ENCODE results near the gene CDC42BPA.
"Not testable (repeated sequence)": the region's sequence is repeated elsewhere in the genome, so short reads cannot be mapped to it uniquely, and the experiment has no call there.

CDC42BPA gene

DNA sequence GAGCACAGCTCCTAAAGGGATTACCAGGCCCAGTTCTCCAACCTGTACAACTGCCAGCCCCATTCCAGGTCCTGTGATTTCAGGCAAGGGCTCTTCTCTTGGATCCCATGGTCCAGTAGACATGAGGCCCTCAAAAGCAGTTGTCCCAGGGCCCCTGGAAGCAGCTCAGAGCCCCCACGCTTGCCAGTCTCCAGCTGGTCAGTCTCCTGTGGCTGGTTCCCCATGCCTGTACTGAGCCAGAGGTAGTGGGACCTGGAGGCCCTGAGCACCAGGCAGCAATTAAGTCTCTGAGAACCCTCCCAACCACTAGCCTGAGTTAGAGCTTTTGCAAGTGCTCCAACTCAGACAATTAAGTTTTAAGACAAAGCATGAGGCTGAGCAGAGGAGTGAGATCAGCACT, 36.9 kb downstream of the CDC42BPA start:
- H3K4me1 ChIP-seq (ENCODE audit: control insufficient read depth, insufficient read depth, low read length, poor library complexity, severe bottlenecking), result no peaks in the 10 kb centered on the region
- H3K4me3 ChIP-seq (ENCODE audit: extremely low read depth, insufficient read depth, low read length, poor library complexity, severe bottlenecking), result no peak overlapping the region
- WGBS, 2 experiments (ENCODE audit: insufficient coverage in 2 of 2), result 90 to 100% methylated on average over 1 of the region's 1 CpG
- no peak overlapping the region for H3K27ac ChIP-seq (ENCODE audit: low read depth, low read length, severe bottlenecking)
- peaks cover 14% of the 10 kb centered on the region for H3K9me3 ChIP-seq (ENCODE audit: control insufficient read depth, low read length)
- peaks cover 33% of the 10 kb centered on the region for H3K36me3 ChIP-seq (ENCODE audit: control insufficient read depth, insufficient read depth, low read length)

DNA sequence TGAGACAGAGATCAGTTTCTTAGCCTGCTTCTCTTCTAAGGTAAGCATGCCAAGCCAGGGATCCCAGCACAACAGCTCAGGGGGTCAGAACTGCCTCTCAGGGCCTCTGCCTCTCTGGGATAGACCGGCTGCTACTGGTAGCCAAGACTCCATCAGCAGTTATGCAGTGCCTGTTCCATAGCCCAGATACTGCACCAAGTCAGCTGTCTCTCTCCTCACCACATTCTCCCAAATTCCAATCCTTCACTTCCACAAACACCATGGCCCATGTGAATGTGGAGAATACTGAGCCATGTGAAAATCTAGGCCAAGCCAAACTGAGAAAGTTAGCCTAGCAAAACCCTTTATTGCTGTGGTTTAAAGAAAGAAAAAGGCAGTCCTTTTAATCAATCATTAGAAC, 37.5 kb downstream of the CDC42BPA start:
- 100% methylated on average over 1 of the region's 1 CpG for WGBS, 2 experiments (ENCODE audit: insufficient coverage in 2 of 2)
- peaks cover 9% of the 10 kb centered on the region for H3K9me3 ChIP-seq (ENCODE audit: control insufficient read depth, low read length)
- H3K27ac ChIP-seq (ENCODE audit: low read depth, low read length, severe bottlenecking), result no peak overlapping the region

DNA sequence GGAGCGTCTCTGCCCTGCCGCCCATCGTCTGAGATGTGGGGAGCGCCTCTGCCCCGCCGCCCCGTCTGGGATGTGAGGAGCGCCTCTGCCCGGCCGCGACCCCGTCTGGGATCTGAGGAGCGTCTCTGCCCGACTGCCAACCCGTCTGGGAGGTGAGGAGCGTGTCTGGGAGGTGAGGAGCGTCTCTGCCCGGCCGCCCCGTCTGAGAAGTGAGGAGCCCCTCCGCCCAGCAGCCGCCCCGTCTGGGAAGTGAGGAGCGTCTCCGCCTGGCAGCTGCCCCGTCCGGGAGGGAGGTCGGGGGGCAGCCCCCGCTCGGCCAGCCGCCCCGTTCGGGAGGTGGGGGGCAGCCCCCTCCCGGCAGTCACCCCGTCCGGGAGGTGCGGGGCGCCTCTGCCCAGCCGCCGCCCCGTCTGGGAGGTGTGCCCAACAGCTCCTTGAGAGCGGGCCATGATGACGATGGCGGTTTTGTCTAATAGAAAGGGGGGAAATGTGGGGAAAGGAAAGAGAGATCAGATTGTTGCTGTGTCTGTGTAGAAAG, 42.1 kb downstream of the CDC42BPA start:
- H3K4me3 ChIP-seq (ENCODE audit: extremely low read depth, insufficient read depth, low read length, poor library complexity, severe bottlenecking); H3K9me3 ChIP-seq (ENCODE audit: control insufficient read depth, low read length); H3K27ac ChIP-seq (ENCODE audit: low read depth, low read length, severe bottlenecking); H3K36me3 ChIP-seq (ENCODE audit: control insufficient read depth, insufficient read depth, low read length); H3K4me1 ChIP-seq (ENCODE audit: control insufficient read depth, insufficient read depth, low read length, poor library complexity, severe bottlenecking): not testable (repeated sequence)
- WGBS, 2 experiments (ENCODE audit: insufficient coverage in 2 of 2), result 97 to 98% methylated on average over 22 to 31 of the region's 44 CpGs

More for the DNA sequence above, 37.5 kb downstream of the CDC42BPA start:
- Histone ChIP-seq H3K4me3 (ENCODE audit: extremely low read depth, insufficient read depth, low read length, poor library complexity, severe bottlenecking) (no peak overlapping the region), H3K4me1 (ENCODE audit: control insufficient read depth, insufficient read depth, low read length, poor library complexity, severe bottlenecking) (no peaks in the 10 kb centered on the region), H3K36me3 (ENCODE audit: control insufficient read depth, insufficient read depth, low read length) (peaks cover 27% of the 10 kb centered on the region)

DNA sequence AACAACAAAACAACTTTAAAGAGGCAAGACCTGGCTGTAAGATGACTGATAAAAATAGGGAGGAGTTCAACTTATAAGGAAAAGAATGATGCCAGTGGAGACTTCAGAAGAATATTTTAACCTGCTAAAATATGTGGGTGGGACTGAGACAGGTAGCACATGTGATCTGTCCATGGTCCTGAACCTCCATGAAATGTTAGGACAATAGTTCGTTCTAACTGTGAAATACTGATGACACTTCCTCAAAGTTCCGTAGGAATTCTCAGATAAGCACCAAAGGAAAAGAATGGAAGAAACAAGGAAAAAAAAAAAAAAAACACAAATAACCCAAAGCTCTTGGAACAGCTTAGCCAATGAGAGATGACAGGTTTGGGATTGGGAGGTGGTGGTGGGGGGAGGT, 44.7 kb downstream of the CDC42BPA start:
- Histone ChIP-seq H3K4me3 (ENCODE audit: extremely low read depth, insufficient read depth, low read length, poor library complexity, severe bottlenecking) (no peak overlapping the region), H3K9me3 (ENCODE audit: control insufficient read depth, low read length) (no peaks in the 10 kb centered on the region), H3K27ac (ENCODE audit: low read depth, low read length, severe bottlenecking) (no peak overlapping the region), H3K36me3 (ENCODE audit: control insufficient read depth, insufficient read depth, low read length) (no peaks in the 10 kb centered on the region), H3K4me1 (ENCODE audit: control insufficient read depth, insufficient read depth, low read length, poor library complexity, severe bottlenecking) (no peaks in the 10 kb centered on the region)
- WGBS, 2 experiments (ENCODE audit: insufficient coverage in 2 of 2), result no CpG with 5 or more reads among the region's 2 CpGs

DNA sequence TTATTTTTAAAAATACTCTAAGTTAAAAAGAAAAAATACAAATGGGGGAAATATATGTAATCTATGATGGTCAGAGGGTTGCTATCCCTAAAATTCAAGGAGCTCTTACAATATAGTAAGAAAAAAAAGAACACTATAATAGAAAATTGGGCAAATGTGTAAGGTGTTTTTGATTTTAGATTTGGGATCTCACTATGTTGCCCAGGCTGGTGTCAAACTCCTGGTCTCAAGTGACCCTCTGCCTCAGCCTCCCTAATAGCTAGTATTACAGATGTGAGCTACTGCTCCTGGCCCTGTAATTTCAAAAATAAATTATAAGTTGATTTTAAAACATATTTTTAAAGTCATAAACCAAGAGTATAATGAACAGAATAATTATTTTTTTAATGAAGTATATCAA, 45.9 kb downstream of the CDC42BPA start:
- H3K27ac ChIP-seq (ENCODE audit: low read depth, low read length, severe bottlenecking), result no peak overlapping the region
- no peaks in the 10 kb centered on the region for H3K9me3 ChIP-seq (ENCODE audit: control insufficient read depth, low read length)
- no peaks in the 10 kb centered on the region for H3K36me3 ChIP-seq (ENCODE audit: control insufficient read depth, insufficient read depth, low read length)
- no peak overlapping the region for H3K4me3 ChIP-seq (ENCODE audit: extremely low read depth, insufficient read depth, low read length, poor library complexity, severe bottlenecking)
- H3K4me1 ChIP-seq (ENCODE audit: control insufficient read depth, insufficient read depth, low read length, poor library complexity, severe bottlenecking), result no peaks in the 10 kb centered on the region

DNA sequence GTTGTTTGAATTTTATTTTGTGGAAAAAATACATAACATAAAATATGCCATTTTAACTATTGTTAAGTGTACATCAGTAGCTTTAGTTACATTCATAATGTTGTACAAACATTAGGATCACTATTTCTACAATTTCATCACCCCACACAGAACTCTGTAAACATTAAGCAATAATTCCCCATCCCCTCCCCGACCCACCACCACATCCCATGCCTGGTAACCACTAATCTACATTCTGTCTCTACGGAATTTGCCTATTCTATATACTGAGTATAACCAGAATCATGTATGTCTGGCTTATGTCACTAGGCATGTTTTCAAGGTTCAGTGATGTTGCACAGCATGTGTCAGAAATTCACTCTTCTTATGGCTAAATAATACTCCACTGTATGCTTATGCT, 47.7 kb downstream of the CDC42BPA start:
- Histone ChIP-seq H3K27ac (ENCODE audit: low read depth, low read length, severe bottlenecking) (no peak overlapping the region), H3K4me3 (ENCODE audit: extremely low read depth, insufficient read depth, low read length, poor library complexity, severe bottlenecking) (no peak overlapping the region), H3K4me1 (ENCODE audit: control insufficient read depth, insufficient read depth, low read length, poor library complexity, severe bottlenecking) (no peaks in the 10 kb centered on the region), H3K9me3 (ENCODE audit: control insufficient read depth, low read length) (no peaks in the 10 kb centered on the region), H3K36me3 (ENCODE audit: control insufficient read depth, insufficient read depth, low read length) (no peaks in the 10 kb centered on the region)
- WGBS, 2 experiments (ENCODE audit: insufficient coverage in 2 of 2), result no CpG with 5 or more reads among the region's 2 CpGs

DNA sequence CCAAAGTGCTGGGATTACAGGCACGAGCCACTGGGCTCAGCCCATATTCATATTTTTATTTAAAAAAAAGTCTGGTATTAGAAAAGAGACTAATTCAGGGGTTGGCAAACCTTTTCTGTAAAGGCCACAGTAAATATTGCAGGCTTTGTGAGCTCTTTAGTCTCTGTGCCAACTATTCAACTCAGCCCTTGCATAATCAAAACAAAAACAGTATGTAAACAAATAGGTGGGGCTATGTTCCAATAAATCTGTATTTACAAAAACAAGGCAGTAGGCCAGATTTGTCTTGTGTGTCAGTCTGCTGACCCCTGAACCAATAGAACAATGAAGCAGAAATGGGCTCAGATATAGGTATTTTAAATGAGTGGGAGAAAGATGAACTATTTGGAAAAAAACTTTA, 49.3 kb downstream of the CDC42BPA start:
- no peaks in the 10 kb centered on the region for H3K36me3 ChIP-seq (ENCODE audit: control insufficient read depth, insufficient read depth, low read length)
- no peaks in the 10 kb centered on the region for H3K4me1 ChIP-seq (ENCODE audit: control insufficient read depth, insufficient read depth, low read length, poor library complexity, severe bottlenecking)
- H3K4me3 ChIP-seq (ENCODE audit: extremely low read depth, insufficient read depth, low read length, poor library complexity, severe bottlenecking), result no peak overlapping the region
- no peak overlapping the region for H3K27ac ChIP-seq (ENCODE audit: low read depth, low read length, severe bottlenecking)
- no peaks in the 10 kb centered on the region for H3K9me3 ChIP-seq (ENCODE audit: control insufficient read depth, low read length)
- WGBS, 2 experiments (ENCODE audit: insufficient coverage in 2 of 2), result no CpG with 5 or more reads among the region's 1 CpG

DNA sequence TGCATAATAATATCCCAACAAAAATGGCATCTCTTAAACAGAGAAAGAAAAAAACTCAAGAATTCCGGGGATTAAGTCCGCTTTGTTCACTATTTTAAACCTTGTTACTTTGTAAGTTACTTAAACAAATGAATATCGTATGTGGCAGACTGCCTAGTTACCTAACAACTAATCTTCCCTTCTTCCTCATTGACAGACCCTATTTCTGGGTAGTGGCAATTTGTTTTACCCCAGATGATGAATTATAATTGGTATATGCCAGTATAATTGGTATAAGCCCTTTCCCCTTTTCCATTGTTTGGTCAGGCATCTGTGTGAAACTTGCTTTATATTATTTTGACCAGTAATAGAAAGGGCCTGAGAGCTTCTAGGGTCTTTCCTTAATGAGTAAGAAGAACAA, 52.4 kb downstream of the CDC42BPA start:
- Histone ChIP-seq H3K36me3 (ENCODE audit: control insufficient read depth, insufficient read depth, low read length) (no peaks in the 10 kb centered on the region), H3K4me1 (ENCODE audit: control insufficient read depth, insufficient read depth, low read length, poor library complexity, severe bottlenecking) (no peaks in the 10 kb centered on the region), H3K27ac (ENCODE audit: low read depth, low read length, severe bottlenecking) (no peak overlapping the region), H3K4me3 (ENCODE audit: extremely low read depth, insufficient read depth, low read length, poor library complexity, severe bottlenecking) (no peak overlapping the region), H3K9me3 (ENCODE audit: control insufficient read depth, low read length) (no peaks in the 10 kb centered on the region)
- WGBS, 2 experiments (ENCODE audit: insufficient coverage in 2 of 2), result 100% methylated on average over 2 of the region's 3 CpGs; no CpG with 5 or more reads in 1 of the 2 experiments

DNA sequence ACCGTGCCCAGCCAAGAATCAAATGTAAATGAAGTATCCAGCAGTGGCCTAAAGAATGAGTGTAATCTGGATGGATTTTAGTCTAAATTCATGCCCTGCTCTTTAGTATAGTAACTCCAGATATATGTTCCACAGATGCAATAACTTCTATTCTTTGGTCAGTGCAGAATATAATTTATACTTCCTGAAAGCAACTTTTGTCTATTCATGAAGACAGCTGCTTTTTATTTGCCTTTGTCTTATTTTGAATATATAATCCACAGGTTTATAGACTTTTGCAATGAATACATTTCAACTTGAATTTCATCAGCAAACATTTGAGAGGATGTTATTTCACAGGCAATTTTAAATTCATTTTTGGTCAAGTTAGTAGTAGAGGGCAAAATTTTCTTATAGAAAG, 54.4 kb downstream of the CDC42BPA start:
- Histone ChIP-seq H3K27ac (ENCODE audit: low read depth, low read length, severe bottlenecking) (no peak overlapping the region), H3K9me3 (ENCODE audit: control insufficient read depth, low read length) (no peaks in the 10 kb centered on the region), H3K4me1 (ENCODE audit: control insufficient read depth, insufficient read depth, low read length, poor library complexity, severe bottlenecking) (no peaks in the 10 kb centered on the region), H3K36me3 (ENCODE audit: control insufficient read depth, insufficient read depth, low read length) (no peaks in the 10 kb centered on the region), H3K4me3 (ENCODE audit: extremely low read depth, insufficient read depth, low read length, poor library complexity, severe bottlenecking) (no peak overlapping the region)
- no CpG with 5 or more reads among the region's 1 CpG for WGBS, 2 experiments (ENCODE audit: insufficient coverage in 2 of 2)

DNA sequence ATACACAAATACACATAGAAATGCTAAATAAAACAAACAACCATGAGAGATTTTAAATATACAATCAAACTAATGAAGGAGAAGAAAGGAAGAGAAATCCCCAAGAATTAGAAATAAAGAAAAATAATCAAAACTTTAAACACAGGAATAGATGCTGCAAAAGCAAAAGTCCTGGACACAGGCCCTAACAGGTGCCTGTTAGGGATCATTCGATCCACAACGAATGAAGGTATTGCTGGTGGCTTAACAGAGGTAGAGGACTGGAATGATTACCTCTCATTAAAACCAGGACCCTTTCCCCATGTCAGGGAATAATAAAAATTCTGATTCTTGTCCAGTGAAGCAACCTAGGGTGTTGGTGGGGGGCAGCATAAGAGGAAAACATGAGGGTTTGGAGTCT, 56.8 kb downstream of the CDC42BPA start:
- WGBS, 2 experiments (ENCODE audit: insufficient coverage in 2 of 2), result 93 to 100% methylated on average over 2 of the region's 2 CpGs
- no peaks in the 10 kb centered on the region for H3K4me1 ChIP-seq (ENCODE audit: control insufficient read depth, insufficient read depth, low read length, poor library complexity, severe bottlenecking)
- H3K27ac ChIP-seq (ENCODE audit: low read depth, low read length, severe bottlenecking), result no peak overlapping the region
- no peaks in the 10 kb centered on the region for H3K9me3 ChIP-seq (ENCODE audit: control insufficient read depth, low read length)
- no peak overlapping the region for H3K4me3 ChIP-seq (ENCODE audit: extremely low read depth, insufficient read depth, low read length, poor library complexity, severe bottlenecking)
- H3K36me3 ChIP-seq (ENCODE audit: control insufficient read depth, insufficient read depth, low read length), result no peaks in the 10 kb centered on the region

DNA sequence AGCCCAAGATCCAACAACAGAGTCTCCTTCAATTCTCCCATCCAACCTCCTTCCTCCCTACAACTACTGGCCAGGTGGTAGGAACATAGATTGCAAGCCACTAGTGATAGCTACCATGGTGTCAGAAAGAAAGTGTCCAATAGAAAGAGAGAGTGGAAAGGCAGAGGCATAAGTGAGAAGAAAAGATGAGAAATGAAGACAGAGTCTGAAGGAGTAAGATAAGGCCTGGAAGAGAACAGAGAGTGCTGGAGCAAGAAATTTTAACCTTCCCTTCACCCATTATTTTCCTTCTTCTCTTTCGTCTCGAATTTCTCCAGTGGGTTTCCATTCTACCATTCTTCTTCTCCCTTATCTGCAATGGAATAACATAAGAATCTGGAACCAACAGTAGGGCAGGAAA, 57.9 kb downstream of the CDC42BPA start:
- H3K36me3 ChIP-seq (ENCODE audit: control insufficient read depth, insufficient read depth, low read length), result no peaks in the 10 kb centered on the region
- WGBS, 2 experiments (ENCODE audit: insufficient coverage in 2 of 2), result 92% methylated on average over 2 of the region's 2 CpGs; no CpG with 5 or more reads in 1 of the 2 experiments
- H3K4me1 ChIP-seq (ENCODE audit: control insufficient read depth, insufficient read depth, low read length, poor library complexity, severe bottlenecking), result no peaks in the 10 kb centered on the region
- H3K9me3 ChIP-seq (ENCODE audit: control insufficient read depth, low read length), result no peaks in the 10 kb centered on the region
- no peak overlapping the region for H3K4me3 ChIP-seq (ENCODE audit: extremely low read depth, insufficient read depth, low read length, poor library complexity, severe bottlenecking)
- no peak overlapping the region for H3K27ac ChIP-seq (ENCODE audit: low read depth, low read length, severe bottlenecking)

Data from mesodermal cell (in vitro differentiated cells).